ENCODE data around the gene TSPAN31.

- TF ChIP-seq, protein P1, sequence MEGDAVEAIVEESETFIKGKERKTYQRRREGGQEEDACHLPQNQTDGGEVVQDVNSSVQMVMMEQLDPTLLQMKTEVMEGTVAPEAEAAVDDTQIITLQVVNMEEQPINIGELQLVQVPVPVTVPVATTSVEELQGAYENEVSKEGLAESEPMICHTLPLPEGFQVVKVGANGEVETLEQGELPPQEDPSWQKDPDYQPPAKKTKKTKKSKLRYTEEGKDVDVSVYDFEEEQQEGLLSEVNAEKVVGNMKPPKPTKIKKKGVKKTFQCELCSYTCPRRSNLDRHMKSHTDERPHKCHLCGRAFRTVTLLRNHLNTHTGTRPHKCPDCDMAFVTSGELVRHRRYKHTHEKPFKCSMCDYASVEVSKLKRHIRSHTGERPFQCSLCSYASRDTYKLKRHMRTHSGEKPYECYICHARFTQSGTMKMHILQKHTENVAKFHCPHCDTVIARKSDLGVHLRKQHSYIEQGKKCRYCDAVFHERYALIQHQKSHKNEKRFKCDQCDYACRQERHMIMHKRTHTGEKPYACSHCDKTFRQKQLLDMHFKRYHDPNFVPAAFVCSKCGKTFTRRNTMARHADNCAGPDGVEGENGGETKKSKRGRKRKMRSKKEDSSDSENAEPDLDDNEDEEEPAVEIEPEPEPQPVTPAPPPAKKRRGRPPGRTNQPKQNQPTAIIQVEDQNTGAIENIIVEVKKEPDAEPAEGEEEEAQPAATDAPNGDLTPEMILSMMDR (IDR thresholded peaks at IDR 0.05): no peak
- TF ChIP-seq POLR2A (IDR thresholded peaks at IDR 0.05): no peak
Observed at GRCh38 chr12:57724936-57725740, 19.7 kb upstream of the TSPAN31 start.
